Measurements from ENCODE around the gene UGT1A1. TPM values are rescaled to one million over a fixed set of nuclear protein-coding genes. Genes with fewer than 3 reads are reported as not detected.

UGT1A1 gene
- total and polyA plus RNA-seq, 2 donors (not counting 1 experiment from before 2014, with no cell fraction given), result not detected

DNA sequence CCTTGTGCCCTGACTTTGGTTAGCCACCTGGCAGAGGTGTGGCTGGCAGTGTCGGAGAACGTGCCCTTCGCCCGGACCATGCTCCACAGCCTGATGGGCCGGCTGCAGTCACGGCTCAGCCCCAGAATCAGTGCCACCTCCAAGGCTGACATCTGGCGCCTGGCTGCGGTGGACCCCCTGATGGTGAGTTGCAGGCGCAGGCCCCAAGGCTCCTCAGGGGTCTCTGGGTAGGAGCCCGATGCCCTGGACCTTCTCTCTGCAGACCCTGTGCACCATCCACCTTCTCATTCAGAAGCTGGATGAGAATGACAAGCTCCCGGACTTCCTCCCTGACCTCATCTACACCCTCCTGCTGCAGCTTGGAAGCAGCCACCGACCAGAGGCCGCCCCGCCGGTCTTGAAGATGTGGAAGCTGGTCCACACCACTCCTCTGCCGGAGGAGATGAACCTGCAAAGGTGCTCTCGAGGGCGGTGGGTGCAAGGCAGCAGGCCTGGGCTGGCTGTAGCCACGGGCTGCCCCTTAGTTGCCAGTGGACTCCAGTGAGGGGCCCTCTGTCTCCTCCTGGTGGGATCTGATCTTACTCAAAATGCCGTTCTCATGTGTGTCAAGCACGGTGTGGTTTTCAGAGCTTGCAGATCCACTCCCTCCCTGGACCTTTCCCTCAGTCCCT is 62.2 kb downstream of the UGT1A1 start:
- ATAC-seq (ENCODE audit: low read depth), result no peak
- peaks cover 9% of the 10 kb centered on the region for H3K27me3 Mint-ChIP-seq
- H3K4me3 Mint-ChIP-seq, result no peak overlapping the region
- no peaks in the 10 kb centered on the region for H3K4me1 ChIP-seq (ENCODE audit: control insufficient read depth in 2 of 2, insufficient read depth in 2 of 2, low read length in 2 of 2)
- DNase-seq, result no peak
- H2AFZ ChIP-seq (ENCODE audit: insufficient read depth, low read depth, low read length, poor library complexity, severe bottlenecking), result no peak overlapping the region
- no peak overlapping the region for H3K27ac ChIP-seq (ENCODE audit: low read length in 2 of 2)
- no peaks in the 10 kb centered on the region for H3K79me2 ChIP-seq (ENCODE audit: control insufficient read depth, insufficient read depth, low read length)
- ChIA-PET POLR2A (no interaction called here), CTCF (no interaction called here)
- no peak overlapping the region for H3K27ac Mint-ChIP-seq
- TF ChIP-seq CTCF (IDR thresholded peaks at IDR 0.05) (no peak), EZH2 (IDR thresholded peaks at IDR 0.05; ENCODE audit: borderline replicate concordance, insufficient read depth, low read depth, low read length, poor library complexity, severe bottlenecking) (no peak)
- no peaks in the 10 kb centered on the region for H4K20me1 ChIP-seq (ENCODE audit: control insufficient read depth, insufficient read depth, low read length, poor library complexity, severe bottlenecking)
- intact Hi-C loops (cut with micrococcal nuclease), result no loop called here
- 92% methylated on average over 21 of the region's 21 CpGs for WGBS (ENCODE audit: insufficient coverage)
- peaks cover 1% of the 10 kb centered on the region for H3K9me3 Mint-ChIP-seq (ENCODE audit: insufficient read depth)
- H3K9me3 ChIP-seq (ENCODE audit: control extremely low read depth in 1 of 3, control insufficient read depth in 2 of 3, insufficient read depth in 1 of 3, low read length in 2 of 3), result no peaks in the 10 kb centered on the region
- H3K9ac ChIP-seq (ENCODE audit: low read length), result no peak overlapping the region
- no peaks in the 10 kb centered on the region for H3K4me1 Mint-ChIP-seq
- H3K36me3 ChIP-seq (replicated peaks in 1 of 2; ENCODE audit: control extremely low read depth in 1 of 2, control insufficient read depth in 1 of 2, extremely low read depth in 1 of 2, insufficient read depth in 2 of 2, low read length in 1 of 2), result no peaks in the 10 kb centered on the region
- H3K4me2 ChIP-seq (replicated peaks; ENCODE audit: low read depth, low read length, poor library complexity, severe bottlenecking), result no peak overlapping the region
- no peaks in the 10 kb centered on the region for H3K27me3 ChIP-seq (replicated peaks in 1 of 4; ENCODE audit: control extremely low read depth in 1 of 4, control insufficient read depth in 3 of 4, insufficient read depth in 4 of 4, low read length in 3 of 4)
- no peak overlapping the region for H3K4me3 ChIP-seq (ENCODE audit: control extremely low read depth in 1 of 5, extremely low read depth in 1 of 5, insufficient read depth in 1 of 5, low read depth in 2 of 5, low read length in 4 of 5)

Other genes with a start within 250 kb of the UGT1A1 start
- 37.0 and 42.6 TPM in 2 replicates for gene USP40, start 193.5 kb upstream of the UGT1A1 start, total RNA-seq
- 19.8 and 21.0 TPM in 2 replicates for gene USP40, start 193.5 kb upstream of the UGT1A1 start, polyA plus RNA-seq
- gene UGT1A8, start 142.6 kb upstream of the UGT1A1 start, total RNA-seq, result not detected in 2 replicates
- gene UGT1A8, start 142.6 kb upstream of the UGT1A1 start, polyA plus RNA-seq, result not detected in 2 replicates
- gene UGT1A10, start 123.8 kb upstream of the UGT1A1 start, total RNA-seq, result not detected in 2 replicates
- gene UGT1A10, start 123.8 kb upstream of the UGT1A1 start, polyA plus RNA-seq, result not detected in 2 replicates
- not detected in 2 replicates for gene UGT1A9, start 88.4 kb upstream of the UGT1A1 start, total RNA-seq
- not detected in 2 replicates for gene UGT1A9, start 88.4 kb upstream of the UGT1A1 start, polyA plus RNA-seq
- not detected in 2 replicates for gene UGT1A7, start 78.4 kb upstream of the UGT1A1 start, total RNA-seq
- gene UGT1A7, start 78.4 kb upstream of the UGT1A1 start, polyA plus RNA-seq, result not detected in 2 replicates
- gene UGT1A6, start 67.4 kb upstream of the UGT1A1 start, total RNA-seq, result not detected in 2 replicates
- gene UGT1A6, start 67.4 kb upstream of the UGT1A1 start, polyA plus RNA-seq, result not detected in 2 replicates
- gene UGT1A5, start 47.4 kb upstream of the UGT1A1 start, total RNA-seq, result not detected in 2 replicates
- not detected in 2 replicates for gene UGT1A5, start 47.4 kb upstream of the UGT1A1 start, polyA plus RNA-seq
- gene UGT1A4, start 41.5 kb upstream of the UGT1A1 start, total RNA-seq, result not detected in 2 replicates
- not detected in 2 replicates for gene UGT1A4, start 41.5 kb upstream of the UGT1A1 start, polyA plus RNA-seq
- gene UGT1A3, start 31.2 kb upstream of the UGT1A1 start, total RNA-seq, result not detected in 2 replicates
- not detected in 2 replicates for gene UGT1A3, start 31.2 kb upstream of the UGT1A1 start, polyA plus RNA-seq
- gene MROH2A, start 18.1 kb downstream of the UGT1A1 start, total RNA-seq, result not detected in 2 replicates
- not detected in 2 replicates for gene MROH2A, start 18.1 kb downstream of the UGT1A1 start, polyA plus RNA-seq
- 0.42 and 0.73 TPM in 2 replicates for gene HJURP, start 94.3 kb downstream of the UGT1A1 start, total RNA-seq
- 0.65 and 0.73 TPM in 2 replicates for gene HJURP, start 94.3 kb downstream of the UGT1A1 start, polyA plus RNA-seq
- not detected in 2 replicates for gene TRPM8, start 157.1 kb downstream of the UGT1A1 start, total RNA-seq
- not detected in 2 replicates for gene TRPM8, start 157.1 kb downstream of the UGT1A1 start, polyA plus RNA-seq